GM18498 (cell line): Measurements from ENCODE around the gene CD300LF.

ENCODE experiments used
- ATAC-seq: cut with Tn5 transposase; IDR thresholded peaks from one replicate; pipeline ENCODE4 v1.9.1; 2021; ENCODE audit warnings: mild to moderate bottlenecking, moderate library complexity; ENCODE audit not compliant: unreplicated experiment

Gene CD300LF

DNA sequence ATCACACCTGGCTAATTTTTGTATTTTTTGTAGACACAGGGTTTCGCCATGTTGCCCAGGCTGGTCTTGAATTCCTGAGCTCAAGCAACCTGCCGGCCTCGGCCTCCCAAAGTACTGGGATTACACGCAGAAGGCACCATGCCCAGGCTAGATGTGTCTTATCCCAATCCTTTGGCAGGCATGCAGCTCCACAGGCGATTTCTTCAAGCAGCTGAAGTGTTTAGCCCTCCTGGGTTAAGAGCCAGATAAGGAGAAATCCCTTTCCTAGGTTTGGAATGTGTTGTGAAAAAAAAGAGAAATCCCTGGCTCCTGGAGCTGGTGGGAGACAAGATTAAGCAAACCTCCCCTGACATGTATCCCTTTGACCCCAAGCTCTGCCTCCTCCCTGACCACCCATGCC lies 33.7 kb upstream of the CD300LF start:
- no peak for ATAC-seq

DNA sequence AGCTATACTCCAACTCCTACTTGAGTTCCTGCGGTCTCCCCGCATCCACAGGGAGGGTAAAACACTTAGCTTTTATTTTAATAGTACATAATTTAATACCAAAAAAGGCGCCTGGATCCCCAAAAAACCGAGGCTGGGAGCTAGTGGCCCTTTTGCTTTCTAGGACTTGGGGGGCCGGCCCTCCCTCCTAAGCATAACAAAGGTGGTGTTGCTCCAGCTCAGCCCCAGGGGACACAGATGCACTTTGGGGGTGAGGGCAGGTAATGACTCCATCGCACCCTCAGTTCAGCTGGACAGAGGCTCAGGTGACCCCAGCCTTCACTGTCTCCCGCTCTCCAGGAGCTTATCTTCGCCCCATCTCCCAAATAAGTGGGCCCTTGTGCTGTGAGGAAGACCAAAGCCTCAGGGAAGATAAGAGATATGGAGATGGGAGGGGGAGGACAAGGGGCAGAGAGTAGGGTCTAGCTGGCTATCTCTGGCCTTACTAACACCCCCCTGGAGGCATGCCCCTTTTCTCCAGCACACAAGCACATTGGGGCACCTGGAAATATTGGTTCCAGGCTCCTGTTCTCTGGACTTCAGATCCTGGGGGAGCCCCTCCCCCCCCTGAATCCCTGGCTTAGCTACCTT lies 32.9 kb upstream of the CD300LF start:
- ATAC-seq = no peak

DNA sequence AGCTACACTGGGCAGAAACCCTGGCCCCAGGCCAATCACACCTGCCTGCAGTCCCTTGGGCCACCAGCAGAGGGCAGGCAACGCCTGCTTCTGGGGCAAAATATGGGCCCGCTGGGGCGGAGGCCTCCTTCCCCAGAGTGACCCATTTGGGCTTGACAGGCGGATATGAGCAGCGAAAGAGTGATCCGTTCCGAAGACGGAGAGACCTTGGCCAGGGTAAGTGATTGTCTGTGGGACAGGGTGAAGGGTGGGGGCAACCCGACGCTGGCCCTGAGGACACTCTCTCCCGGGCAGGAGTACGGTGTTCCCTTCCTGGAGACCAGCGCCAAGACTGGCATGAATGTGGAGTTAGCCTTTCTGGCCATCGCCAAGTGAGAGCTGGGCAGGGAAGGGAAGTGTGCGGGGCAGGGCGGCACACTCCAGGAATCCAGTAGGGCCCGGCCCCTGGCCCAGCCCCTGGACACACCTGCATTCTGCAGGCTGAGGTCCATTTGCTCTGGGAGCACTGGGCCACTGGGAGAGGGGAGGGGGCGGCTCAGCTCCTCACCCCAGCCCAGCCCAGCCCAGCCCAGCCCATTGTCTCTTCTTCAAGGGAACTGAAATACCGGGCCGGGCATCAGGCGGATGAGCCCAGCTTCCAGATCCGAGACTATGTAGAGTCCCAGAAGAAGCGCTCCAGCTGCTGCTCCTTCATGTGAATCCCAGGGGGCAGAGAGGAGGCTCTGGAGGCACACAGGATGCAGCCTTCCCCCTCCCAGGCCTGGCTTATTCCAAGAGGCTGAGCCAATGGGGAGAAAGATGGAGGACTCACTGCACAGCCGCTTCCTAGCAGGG lies 32.2 kb upstream of the CD300LF start:
- ATAC-seq = no peak

DNA sequence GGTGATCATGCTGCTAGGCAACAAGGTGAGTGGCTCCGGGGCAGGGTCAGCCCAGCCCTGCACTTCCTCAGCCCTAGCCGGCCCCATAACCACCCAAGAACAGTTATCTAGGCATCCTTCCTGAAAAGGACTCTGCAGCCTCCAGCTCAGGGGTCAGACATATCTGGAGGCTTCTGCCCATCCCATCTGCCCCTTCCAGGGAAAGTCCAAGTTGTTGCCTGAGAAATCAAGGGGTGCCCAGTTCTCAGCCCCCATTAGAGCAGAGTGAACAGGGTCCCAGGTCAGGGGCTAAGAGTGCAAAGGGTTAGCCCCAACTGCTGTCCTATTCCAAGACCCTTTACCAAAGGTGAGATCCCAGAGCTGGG lies 31.6 kb upstream of the CD300LF start:
- ATAC-seq = no peak

DNA sequence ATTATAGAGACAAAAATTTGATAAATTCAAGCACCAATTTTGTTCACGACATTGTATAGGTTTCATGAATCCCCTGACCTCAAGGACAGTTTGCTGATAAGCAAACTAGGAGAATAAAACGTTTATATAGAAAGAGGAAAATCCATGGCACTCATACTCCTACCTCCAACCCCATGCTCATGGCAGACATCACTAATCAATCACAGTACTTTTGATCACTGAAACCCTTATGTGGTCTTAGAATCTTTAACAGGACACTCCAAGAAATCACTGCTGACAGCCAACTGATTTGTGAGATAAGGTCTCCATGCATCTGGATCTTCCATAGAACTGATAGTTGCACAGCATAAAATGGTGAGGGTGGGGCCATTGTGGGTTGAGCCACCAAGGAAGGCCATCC lies 31.0 kb upstream of the CD300LF start:
- no peak for ATAC-seq

DNA sequence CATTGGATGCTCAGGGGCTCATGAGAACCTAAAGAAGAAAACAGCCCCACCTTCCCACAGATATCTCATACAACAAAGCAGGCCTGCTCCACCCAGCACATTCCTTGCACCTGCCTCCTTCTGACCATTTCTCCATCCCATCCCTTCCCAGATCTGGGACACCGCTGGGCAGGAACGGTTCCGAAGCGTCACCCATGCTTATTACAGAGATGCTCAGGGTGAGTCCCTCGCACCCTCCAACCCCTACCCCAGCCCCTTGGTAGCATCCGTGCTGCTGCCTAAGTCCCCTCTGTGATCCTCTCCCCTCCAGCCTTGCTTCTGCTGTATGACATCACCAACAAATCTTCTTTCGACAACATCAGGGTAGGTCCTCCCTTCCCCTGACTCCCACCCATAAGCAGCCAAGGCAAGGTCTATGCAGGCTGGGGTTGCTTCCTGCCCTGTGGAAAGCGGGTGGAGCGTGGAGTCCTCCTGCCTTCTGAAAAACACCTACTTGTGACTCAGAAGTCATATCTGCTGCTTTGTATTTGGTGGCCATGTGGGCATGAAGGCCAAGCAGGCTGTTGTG lies 30.3 kb upstream of the CD300LF start:
- no peak for ATAC-seq

DNA sequence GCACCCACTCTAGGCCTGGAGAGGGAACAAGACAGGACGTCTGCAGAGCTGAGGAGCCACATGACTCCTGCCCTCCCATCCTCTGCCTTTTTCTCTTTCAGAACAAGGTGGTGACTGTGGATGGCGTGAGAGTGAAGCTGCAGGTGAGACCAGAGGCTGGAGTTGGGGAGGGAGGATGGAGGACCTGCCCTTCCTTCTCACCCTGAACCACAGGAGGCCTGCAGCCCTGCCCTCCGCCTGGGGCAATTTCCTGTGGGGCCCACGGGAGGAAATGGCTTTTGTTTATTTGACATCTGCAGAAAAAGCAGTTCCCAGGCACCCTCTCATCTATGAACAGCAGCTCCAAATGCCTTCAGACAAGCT lies 29.4 kb upstream of the CD300LF start:
- ATAC-seq = peak; percentile 43

DNA sequence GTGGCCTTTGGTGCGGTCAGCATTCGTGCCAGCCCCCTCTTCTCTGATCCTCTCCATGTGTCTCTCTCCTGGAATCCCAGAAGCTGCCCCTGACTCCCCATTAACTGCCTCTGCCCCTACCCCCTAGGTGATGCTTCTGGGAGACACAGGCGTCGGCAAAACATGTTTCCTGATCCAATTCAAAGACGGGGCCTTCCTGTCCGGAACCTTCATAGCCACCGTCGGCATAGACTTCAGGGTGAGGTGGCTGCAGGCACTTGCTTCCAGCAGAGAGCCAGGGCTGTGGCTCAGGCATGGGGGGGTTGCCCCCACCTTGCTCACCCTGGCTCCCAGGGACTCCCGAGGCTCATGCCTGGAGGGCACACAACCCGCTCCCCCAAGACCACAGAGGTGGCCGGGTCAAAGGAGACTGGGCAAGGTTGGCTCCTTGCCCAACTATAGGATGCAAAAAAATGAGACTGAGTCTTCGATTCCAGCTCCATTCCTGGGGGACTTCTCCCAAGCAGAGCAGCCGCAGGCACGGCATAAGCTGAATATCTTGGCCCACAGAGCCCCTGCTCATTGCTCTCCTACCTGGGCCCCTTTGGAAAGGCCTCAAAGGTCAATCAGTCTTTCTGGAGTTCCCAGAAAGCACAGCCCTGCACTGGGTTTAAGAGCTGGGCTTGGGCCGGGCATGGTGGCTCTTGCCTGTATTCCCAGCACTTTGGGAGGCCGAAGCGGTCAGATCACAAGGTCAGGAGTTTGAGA lies 28.1 kb upstream of the CD300LF start:
- no peak for ATAC-seq

DNA sequence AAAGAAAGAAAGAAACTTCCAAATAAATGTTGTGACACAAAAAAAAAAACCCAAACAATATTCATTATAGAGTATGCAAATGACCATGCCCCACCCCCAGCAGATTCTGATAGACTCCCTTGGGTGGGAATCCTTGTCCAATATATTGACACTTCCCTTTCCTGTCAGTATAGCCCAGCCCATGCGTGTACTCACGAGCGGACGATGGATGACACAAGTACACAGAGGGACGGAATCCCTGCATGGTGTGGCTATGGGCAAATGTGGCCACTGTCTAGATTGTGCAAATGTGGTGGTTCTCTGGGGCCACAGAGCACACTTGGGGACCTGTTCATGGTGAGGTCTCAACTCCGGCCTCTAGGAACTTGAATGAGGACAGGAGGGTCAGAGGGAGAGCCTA lies 27.4 kb upstream of the CD300LF start:
- no peak for ATAC-seq

DNA sequence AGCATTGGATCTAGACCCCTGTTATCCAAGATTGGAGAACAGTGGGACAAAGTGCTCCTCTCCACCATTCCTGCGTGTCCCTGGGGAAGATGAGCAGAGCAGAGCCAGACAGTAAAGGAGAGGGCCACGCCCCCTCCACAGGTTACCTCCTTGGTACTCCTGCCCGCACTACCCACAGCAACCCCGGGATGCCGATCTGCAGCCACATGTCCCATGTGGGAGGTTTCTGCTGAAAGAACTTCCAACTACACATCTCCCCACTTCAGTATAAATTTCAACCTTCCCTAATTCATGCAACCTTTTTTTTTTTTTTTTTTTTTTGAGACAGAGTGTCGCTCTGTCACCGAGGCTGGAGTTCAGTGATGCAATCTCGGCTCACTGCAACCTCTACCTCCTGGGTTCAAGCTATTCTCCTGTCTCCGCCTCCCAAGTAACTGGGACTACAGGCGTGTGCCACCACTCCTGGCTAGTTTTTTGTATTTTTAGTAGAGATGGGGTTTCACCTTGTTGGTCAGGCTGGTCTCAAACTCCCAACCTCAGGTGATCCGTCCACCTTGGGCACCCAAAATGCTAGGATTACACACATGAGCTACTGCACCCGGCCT lies 26.6 kb upstream of the CD300LF start:
- no peak for ATAC-seq

DNA sequence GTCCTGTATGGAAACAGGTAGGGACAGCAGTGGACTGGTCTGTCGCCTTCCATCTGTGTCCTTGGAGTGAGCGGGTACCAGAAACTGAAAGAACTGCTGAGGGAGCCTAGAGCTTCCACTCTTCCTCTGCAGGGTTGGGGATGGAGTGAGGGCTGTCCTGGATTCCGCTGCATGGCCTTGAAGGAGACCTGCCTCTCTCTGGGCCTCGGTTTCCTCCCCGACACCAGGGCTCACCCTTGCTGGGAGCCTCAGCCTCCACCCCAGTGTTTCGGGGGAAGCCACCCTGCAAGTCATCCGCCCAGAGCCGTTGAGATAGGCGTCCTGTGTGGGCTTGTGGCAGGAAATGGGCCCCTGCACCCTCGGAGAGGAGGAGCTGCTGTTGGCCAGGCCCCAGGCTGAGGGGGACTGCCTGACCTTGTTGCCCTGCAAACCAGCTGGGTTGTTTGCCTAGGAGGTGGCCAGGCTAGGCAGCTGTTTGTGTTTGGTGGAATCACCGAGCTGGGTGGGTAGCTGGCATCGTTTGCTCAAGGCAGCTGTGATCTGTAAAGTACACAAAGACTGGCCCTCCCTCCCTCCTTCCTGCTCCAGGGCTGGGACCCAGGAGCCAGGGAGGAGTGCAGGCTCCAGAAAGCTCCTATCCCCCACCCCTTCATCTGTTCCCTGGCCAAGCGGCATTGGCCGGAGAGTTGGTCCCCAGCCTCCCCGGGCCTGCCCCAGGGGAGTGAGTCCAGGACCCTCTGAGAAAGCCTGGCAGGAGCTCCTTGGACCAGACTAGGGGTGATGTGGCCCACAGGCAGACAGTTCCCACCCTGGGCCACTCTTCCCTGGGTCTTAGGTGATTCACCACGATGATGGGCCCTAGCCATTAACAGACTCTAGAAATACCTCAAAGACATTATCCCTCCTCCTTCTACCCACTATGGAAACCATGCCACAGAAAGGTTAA lies 25.6 kb upstream of the CD300LF start:
- peak; percentile 50 for ATAC-seq

DNA sequence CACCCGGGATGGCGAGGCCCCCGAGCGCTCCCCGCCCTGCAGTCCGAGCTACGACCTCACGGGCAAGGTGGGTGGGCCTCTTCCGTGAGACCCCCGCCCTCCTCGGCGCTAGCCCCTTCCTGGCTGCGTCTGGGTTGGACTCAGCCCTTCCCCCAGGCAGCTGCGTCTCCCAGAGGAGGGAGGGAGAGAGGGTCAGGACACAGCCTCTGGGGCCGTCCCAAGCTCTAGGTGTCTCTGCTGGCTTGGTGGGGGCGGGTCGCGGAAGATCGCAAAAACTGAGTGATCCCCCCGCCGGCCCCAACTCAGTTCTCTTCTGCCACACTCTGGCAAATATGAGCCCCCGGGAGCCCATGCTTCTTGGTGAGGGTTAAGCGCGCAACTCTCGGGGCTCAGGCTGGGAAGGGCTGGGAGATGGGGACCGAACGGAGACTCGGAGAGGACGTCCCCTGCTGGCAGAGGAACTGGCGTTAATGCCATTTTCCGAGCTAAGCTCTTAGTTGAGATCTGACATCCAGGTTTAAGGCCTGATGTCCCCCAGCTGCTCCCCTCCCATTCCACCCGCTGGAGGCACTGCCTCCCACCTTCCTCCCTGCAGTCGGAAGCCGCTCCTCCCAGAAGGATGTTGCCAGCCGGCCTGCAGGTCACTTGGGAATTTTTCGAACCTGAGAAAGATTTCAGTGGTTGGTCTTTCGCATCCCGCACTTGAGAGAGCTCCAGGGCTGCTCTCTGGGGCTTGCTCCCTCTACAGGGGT lies 24.8 kb upstream of the CD300LF start:
- ATAC-seq = no peak

DNA sequence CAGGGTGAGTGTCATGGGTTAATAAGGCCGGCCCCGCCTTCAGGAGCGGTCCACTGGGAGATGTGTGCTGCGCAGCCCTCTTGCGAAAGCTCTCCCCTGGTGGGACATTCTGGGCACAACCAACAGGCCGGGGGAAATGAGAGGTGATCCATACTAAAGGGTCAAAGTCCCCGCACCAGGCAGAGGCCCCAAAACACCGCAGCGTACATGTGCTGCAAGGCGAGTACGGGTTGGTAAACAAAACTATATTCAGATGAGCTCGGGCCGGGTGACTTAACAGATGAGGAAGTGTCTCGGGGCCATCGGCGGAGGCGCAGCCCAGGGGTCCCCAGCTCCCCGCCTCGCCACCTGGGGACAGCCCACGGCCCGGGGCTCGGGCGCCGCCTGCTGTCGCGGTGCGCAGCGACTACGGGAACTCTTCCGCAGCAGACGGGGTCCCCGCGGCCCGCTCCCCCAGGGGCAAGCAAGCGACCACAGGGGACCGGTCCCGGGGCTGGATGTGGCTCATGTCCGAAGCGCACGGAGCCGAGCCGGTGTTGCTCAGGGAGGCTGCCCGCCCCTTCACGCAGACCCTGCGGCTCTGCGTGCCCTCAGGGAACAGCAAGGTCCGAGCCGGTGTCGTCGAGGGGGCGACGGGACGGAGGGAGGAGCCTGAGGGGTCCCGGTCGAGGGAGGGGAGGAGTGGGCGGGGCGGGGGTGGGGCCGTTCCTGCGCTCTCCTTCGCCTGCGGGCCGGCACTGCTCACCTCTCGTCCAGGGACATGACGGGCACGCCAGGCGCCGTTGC lies 24.0 kb upstream of the CD300LF start, which contains the start of gene RAB37:
Gene RAB37 (plus strand): TSS at position 744 of the 786 bp plus-strand sequence. CDS start 17 bp downstream, at position 761.
- peak; percentile 36 for ATAC-seq

DNA sequence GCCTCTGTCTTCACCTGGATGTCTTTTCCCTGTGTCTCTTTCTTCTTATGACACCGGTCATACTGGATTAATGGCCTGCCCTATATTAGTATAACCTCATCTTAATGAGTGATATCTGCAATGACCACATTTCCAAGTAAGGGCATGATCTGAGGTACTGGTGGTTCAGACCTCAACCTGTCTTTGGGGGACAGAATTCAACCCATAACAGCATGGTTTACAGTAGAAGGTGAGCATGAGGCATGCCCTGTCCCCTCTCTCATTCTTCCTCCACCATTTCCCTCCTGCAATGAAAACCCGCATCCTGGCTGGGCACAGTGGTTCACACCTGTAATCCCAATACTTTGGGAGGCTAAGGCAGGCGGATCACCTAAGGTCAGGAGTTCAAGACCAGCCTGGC lies 21.5 kb upstream of the CD300LF start:
- no peak for ATAC-seq

DNA sequence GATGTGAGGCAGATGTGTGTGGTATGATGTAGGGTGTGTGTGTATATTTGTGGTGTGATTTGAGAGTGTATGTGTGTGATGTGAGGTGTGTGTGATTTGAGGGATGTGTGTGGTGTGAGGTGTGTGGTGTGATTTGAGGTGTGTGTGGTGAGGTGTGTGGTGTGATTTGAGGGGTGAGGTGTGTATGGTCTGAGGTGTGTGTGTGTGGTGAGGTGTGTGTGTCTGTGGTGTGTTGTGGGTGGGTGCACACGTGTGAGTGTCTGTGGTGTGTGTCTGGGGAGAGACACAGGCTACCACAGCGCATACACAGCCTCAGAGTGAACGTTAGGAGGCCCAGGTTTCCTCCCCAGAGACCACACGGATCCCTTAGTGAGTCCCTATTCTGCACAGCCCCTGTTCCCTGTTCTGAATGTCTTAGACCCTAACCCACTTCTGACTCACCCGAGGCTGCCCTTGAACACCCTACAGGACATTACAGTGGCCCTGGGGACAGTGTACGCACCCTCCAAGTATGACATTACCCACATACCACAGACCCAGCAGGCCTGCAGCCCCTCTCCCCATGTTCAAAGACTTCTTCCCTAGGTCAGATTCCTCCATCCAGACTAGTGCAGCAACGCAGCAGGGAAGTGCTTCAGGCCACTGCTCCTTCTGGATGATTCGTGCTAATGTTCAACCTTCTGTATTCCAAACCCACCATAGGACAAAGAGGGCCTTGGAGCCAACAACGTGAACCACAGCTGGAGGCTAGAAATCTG lies 20.8 kb upstream of the CD300LF start:
- no peak for ATAC-seq

DNA sequence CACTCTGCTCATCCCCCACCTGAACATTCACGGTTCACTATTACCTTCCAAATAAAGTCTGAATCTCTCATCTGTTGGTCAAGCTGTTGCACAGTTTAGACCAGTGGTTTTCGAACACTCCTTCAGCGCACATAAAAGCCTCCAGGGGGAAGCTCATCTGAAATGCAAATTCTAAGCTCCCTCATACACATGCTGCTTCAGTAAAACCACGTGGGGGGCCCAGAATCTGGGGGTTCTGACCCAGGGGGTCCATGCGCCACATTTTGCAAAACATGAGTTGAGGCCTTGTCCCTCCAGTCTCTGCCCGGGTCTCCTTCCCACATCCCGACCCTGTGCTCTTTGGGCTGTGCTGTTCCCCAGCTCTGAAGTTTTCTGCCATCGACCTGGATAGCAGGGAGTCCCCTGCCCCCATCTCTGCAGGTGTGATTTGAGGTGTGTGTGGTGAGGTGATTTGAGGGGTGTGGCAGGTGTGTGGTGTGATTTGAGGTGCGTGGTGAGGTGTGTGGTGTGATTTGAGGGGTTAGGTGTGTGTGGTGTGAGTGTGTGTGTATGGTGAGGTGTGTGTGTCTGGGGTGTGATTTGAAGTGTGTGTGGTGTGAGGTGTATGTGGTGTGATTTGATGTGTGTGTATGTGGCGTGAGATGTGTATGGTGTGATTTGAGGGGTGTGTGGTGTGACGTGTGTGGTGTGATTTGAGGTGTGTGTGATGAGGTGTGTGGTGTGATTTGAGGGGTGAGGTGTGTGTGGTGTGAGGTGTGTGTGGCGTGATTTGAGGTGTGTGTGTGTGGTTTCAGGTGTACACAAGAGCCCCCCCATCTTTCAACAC lies 19.5 kb upstream of the CD300LF start:
- no peak for ATAC-seq

DNA sequence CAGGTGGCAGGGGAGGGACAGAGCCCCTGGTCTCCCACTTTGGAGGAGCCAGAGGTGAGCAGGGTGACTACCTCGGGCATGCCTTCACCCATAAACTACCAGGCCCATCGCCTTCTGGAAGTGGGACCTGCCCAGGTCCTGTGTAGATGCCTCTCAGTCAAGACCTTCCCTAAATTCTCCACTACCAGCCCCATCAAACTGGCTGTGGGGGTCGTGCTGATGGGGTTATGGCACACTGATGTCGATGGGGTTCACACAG lies 18.6 kb upstream of the CD300LF start:
- no peak for ATAC-seq
